Measurements from ENCODE around the gene DYNLL1. TPM values are rescaled to one million over a fixed set of nuclear protein-coding genes. Genes with fewer than 3 reads are reported as not detected.
"Not testable (repeated sequence)": the region's sequence is repeated elsewhere in the genome, so short reads cannot be mapped to it uniquely, and the experiment has no call there.

Gene DYNLL1
- total and polyA plus RNA-seq, 2 donors (not counting 1 experiment from before 2014, with no cell fraction given): 289 to 616 TPM

GRCh38 chr12:120515496-120515895 lies 19.6 kb downstream of the DYNLL1 start:
- no peaks in the 10 kb centered on the region for H3K4me1 ChIP-seq (ENCODE audit: control insufficient read depth, extremely low read depth, insufficient read depth, low read length)
- H3K9ac ChIP-seq (ENCODE audit: insufficient read depth, low read length): no peak overlapping the region
- H3K79me2 ChIP-seq (ENCODE audit: control insufficient read depth, insufficient read depth, low read length): no peaks in the 10 kb centered on the region
- no peak overlapping the region for H3K4me3 ChIP-seq (replicated peaks in 1 of 4; ENCODE audit: control extremely low read depth in 1 of 4, insufficient read depth in 1 of 4, low read depth in 3 of 4, low read length in 4 of 4)
- no peak overlapping the region for H3K27ac ChIP-seq (ENCODE audit: insufficient read depth, low read length)
- H4K20me1 ChIP-seq (ENCODE audit: control insufficient read depth, extremely low read depth, insufficient read depth, low read length): no peaks in the 10 kb centered on the region
- H3K27me3 ChIP-seq (ENCODE audit: control insufficient read depth, insufficient read depth, low read length): no peaks in the 10 kb centered on the region
- H2AFZ ChIP-seq (ENCODE audit: low read length): no peak overlapping the region
- no peak for DNase-seq (ENCODE audit: low read depth in 2 of 2)
- peaks cover 4% of the 10 kb centered on the region for H3K36me3 ChIP-seq (ENCODE audit: control insufficient read depth, insufficient read depth, low read length)
- TF ChIP-seq, protein P1, sequence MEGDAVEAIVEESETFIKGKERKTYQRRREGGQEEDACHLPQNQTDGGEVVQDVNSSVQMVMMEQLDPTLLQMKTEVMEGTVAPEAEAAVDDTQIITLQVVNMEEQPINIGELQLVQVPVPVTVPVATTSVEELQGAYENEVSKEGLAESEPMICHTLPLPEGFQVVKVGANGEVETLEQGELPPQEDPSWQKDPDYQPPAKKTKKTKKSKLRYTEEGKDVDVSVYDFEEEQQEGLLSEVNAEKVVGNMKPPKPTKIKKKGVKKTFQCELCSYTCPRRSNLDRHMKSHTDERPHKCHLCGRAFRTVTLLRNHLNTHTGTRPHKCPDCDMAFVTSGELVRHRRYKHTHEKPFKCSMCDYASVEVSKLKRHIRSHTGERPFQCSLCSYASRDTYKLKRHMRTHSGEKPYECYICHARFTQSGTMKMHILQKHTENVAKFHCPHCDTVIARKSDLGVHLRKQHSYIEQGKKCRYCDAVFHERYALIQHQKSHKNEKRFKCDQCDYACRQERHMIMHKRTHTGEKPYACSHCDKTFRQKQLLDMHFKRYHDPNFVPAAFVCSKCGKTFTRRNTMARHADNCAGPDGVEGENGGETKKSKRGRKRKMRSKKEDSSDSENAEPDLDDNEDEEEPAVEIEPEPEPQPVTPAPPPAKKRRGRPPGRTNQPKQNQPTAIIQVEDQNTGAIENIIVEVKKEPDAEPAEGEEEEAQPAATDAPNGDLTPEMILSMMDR (conservative IDR thresholded peaks at IDR 0.05 in 1 of 2, IDR thresholded peaks at IDR 0.05 in 1 of 2; ENCODE audit: low read depth in 1 of 2, low read length in 2 of 2): no peak
- no peak for TF ChIP-seq EZH2 (IDR thresholded peaks at IDR 0.05; ENCODE audit: low read length, missing control alignments)
- no peak overlapping the region for H3K4me2 ChIP-seq (ENCODE audit: extremely low read depth, insufficient read depth, low read length)
- H3K9me3 ChIP-seq (ENCODE audit: control insufficient read depth, insufficient read depth, low read depth, low read length): no peaks in the 10 kb centered on the region

DNA sequence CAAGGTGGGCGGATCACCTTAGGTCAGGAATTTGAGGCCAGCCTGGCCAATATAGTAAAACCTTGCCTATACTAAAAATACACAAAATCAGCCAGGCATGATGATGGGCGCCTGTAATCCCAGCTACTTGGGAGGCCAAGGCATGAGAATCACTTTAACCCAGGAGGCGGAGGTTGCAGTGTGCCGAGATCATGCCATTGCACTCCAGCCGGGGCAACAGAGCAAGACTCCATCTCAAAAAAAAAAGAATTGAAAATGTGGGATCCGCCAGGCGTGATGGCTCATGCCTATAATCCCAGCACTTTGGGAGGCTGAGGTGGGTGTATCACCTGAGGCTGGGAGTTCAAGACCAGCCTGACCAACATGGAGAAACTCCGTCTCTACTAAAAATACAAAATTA lies 23.4 kb downstream of the DYNLL1 start:
- H3K4me3 ChIP-seq (replicated peaks in 1 of 4; ENCODE audit: control extremely low read depth in 1 of 4, insufficient read depth in 1 of 4, low read depth in 3 of 4, low read length in 4 of 4); H3K9me3 ChIP-seq (ENCODE audit: control insufficient read depth, insufficient read depth, low read depth, low read length); H3K79me2 ChIP-seq (ENCODE audit: control insufficient read depth, insufficient read depth, low read length); H3K4me1 ChIP-seq (ENCODE audit: control insufficient read depth, extremely low read depth, insufficient read depth, low read length); H3K4me2 ChIP-seq (ENCODE audit: extremely low read depth, insufficient read depth, low read length); DNase-seq (ENCODE audit: low read depth in 2 of 2); H3K27me3 ChIP-seq (ENCODE audit: control insufficient read depth, insufficient read depth, low read length); H3K27ac ChIP-seq (ENCODE audit: insufficient read depth, low read length); H4K20me1 ChIP-seq (ENCODE audit: control insufficient read depth, extremely low read depth, insufficient read depth, low read length); H3K9ac ChIP-seq (ENCODE audit: insufficient read depth, low read length); H2AFZ ChIP-seq (ENCODE audit: low read length); H3K36me3 ChIP-seq (ENCODE audit: control insufficient read depth, insufficient read depth, low read length): not testable (repeated sequence)

DNA sequence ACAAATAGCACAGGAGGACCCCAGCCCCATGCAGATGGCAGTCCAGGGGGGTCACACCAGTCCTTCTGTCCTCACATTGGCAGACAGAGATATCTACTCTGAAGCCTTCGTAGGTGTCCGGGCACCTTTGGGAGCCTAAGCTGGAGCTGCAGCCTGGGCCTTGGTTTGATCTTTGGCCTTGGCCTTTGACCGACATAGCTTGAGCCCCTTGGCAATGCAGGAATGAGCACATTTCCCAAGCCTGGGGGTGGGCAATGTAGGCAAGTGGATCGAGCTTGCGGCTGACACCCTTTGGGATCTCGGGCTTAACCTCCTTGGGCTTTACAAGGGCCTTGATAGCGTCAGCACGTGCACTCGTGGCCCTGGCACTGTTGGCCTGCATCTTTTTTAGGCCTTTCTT lies 26.7 kb downstream of the DYNLL1 start:
- no peak for TF ChIP-seq EZH2 (IDR thresholded peaks at IDR 0.05; ENCODE audit: low read length, missing control alignments)
- TF ChIP-seq, protein P1 (conservative IDR thresholded peaks at IDR 0.05 in 1 of 2, IDR thresholded peaks at IDR 0.05 in 1 of 2; ENCODE audit: low read depth in 1 of 2, low read length in 2 of 2): no peak
- no peaks in the 10 kb centered on the region for H3K79me2 ChIP-seq (ENCODE audit: control insufficient read depth, insufficient read depth, low read length)
- no peaks in the 10 kb centered on the region for H3K4me1 ChIP-seq (ENCODE audit: control insufficient read depth, extremely low read depth, insufficient read depth, low read length)
- H3K4me3 ChIP-seq (replicated peaks in 1 of 4; ENCODE audit: control extremely low read depth in 1 of 4, insufficient read depth in 1 of 4, low read depth in 3 of 4, low read length in 4 of 4): no peak overlapping the region
- no peaks in the 10 kb centered on the region for H4K20me1 ChIP-seq (ENCODE audit: control insufficient read depth, extremely low read depth, insufficient read depth, low read length)
- H2AFZ ChIP-seq (ENCODE audit: low read length): no peak overlapping the region
- no peak overlapping the region for H3K4me2 ChIP-seq (ENCODE audit: extremely low read depth, insufficient read depth, low read length)
- H3K9me3 ChIP-seq (ENCODE audit: control insufficient read depth, insufficient read depth, low read depth, low read length): no peaks in the 10 kb centered on the region
- H3K27ac ChIP-seq (ENCODE audit: insufficient read depth, low read length): no peak overlapping the region
- no peaks in the 10 kb centered on the region for H3K36me3 ChIP-seq (ENCODE audit: control insufficient read depth, insufficient read depth, low read length)
- no peak overlapping the region for H3K9ac ChIP-seq (ENCODE audit: insufficient read depth, low read length)
- no peak for DNase-seq (ENCODE audit: low read depth in 2 of 2)
- H3K27me3 ChIP-seq (ENCODE audit: control insufficient read depth, insufficient read depth, low read length): no peaks in the 10 kb centered on the region

All from fibroblast of lung (primary cell).